RPMI7951 (cell line): Measurements from ENCODE around the gene LRP1B. TPM values are rescaled to one million over a fixed set of nuclear protein-coding genes. Genes with fewer than 3 reads are reported as not detected.

Source experiments
- DNase-seq: peaks from one replicate; pipeline ENCODE4 v3.0.0-alpha.2; 2012; ENCODE audit warnings: low read depth
- total RNA-seq: library from RNA; depleted of rRNA; stranded (reverse); fragments of >200 nt; shearing (Covaris generic); gene quantifications from 2 replicates; pipeline ENCODE4 v1.2.3, GENCODE V29; 2014

LRP1B gene
- total RNA-seq, 1 experiment from 2014 or later = not detected

DNA sequence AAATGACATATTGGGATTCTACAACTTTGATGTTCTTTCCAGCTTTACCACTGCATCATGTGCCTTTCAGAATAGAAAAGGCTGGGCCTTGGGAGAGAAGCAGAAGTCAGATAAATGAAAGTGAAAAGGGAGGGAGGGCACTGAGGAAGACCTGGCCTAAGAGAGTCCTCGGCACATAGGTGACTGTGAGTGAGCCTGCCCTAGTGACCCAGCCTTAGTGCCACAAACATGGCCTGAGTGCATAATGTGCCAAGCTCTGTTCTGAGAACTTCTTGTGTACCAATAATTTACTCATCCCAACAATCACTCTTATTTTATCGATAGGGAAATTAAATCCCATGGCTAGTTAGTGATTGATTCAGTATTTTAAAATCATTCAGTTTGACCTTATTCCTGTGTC lies 436.6 kb downstream of the LRP1B start:
- DNase-seq = no peak

DNA sequence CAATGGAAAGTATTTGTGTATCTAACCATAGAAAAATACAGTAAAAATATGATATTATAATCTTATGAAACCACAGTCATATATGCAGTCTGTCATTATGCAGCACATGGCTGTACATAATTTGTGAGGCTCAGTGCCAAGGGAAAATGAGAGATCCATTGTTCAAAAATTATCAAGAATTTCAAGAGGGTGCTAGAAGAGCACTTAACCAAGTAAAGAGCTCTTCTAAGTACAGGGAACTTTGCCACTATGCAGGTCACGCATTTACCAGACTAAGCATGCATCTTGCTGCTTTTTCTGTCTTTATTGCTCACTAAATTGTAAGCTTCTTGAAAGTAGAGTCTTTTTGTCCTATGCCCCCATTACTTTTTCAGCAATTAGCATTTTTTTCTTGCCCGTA lies 438.0 kb downstream of the LRP1B start:
- DNase-seq = no peak

DNA sequence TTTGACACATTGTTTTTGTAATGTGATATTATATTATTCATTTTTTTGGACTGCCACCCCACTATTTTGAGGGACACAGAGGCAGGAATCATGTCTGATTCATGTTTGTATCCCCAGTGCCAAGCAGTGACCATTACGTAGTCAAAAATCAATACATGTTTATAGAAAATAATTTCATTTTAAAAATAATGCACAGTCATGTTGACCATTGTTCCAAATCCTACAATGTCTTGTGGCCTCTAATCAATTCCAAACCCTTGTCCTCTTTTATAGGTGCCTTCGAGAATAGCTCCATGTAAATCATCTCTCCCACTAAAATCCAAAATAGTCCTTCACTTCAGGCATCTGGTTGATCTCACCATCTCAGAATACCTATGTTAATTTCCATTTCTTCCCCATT lies 454.7 kb downstream of the LRP1B start:
- DNase-seq = no peak

- DNase-seq = no peak
Observed at GRCh38 chr2:141666191-141666590, 464.6 kb downstream of the LRP1B start.

DNA sequence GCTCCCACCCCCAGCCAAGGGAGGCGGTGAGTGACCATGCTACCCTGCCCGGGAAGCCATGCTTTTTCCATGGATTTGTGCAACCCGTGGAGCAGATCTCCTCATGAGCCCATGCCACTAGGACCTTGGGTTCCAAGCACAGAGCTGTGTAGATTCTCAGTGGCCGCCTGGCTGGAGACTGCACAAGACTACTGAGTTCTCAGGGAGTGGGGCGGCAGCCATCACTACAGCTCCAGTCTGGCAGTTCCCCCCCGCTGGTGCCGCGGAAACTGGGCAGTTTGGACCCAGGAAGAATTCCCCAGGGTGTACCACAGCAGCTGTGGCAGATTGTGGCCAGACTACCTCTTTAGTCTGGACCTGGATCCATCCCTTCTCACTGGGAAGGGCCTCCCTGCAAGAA lies 470.6 kb downstream of the LRP1B start:
- no peak for DNase-seq

- DNase-seq = no peak
Observed at GRCh38 chr2:141654311-141654710, 476.5 kb downstream of the LRP1B start.

DNA sequence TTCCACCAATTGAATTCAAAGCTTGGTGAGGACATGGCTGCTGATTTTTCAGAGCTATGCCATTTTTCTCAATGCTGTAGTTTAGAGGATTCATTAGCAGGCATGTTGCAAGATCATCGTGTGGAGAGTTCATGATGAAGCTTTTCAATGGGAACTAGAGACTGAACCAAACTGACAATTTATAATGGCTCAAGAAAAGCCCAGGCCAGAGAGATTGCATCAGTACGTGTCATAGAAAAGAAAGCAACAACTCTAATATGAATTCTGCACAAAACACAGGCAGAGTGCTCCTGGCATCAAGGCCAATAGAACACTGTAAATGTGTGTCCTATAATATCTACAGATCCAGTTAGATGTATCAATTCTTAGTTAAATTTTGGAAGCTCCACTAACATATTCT lies 477.6 kb downstream of the LRP1B start:
- DNase-seq = no peak

DNA sequence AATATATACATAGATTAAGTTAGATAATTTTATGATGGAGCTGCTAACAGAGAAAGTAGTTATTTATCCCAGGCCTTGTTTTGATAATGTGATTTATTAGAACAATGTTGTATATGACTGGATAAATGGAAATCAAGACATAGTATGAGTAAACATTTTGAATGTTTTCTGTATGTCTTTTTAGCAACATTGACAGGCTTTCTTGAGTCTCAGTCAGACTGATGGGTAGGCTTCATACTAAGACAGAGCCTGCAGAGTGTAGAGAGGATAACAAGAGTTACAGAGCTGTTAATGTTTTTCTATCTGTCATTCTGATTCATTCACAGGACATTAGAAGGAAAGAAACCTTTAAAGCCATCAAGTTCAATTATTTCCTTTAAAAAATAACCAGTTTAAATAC lies 478.5 kb downstream of the LRP1B start:
- DNase-seq = no peak

DNA sequence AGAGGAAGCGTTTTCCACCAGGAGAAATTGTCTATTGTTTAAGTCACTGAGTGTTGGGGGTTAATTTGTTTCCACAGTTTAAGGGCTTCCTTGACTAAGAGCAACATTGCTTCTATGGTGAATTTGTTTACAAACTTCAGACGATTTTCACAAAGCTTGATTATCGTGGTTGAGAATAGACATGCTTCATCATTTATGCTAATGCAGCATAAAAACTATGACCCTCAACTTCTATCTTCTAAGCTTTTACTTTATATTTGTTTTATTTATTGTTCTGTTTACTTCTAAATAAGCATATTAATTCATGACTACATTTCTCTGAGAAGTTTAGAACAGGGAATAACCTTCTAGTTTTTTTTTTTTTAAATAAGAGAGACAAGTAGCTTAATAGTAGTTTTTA lies 483.5 kb downstream of the LRP1B start:
- no peak for DNase-seq

DNA sequence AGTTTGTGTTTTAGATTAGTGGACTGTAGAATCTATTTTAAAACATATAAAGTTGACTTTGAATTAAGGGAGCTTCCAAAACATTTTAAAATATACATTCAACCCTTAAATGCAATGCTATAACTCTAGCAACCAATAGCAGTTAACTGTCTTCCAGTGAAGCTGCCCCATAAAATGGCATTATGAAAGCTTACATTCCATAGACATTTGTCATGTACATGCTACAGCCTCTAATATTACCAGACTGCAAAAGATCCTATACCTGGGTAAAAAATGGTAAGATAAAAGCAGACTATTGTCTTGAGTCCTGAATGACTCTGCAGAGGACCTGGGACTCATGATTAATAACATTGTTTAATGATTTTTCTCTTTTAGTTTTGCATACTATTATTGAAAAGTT lies 489.4 kb downstream of the LRP1B start:
- no peak for DNase-seq

- no peak for DNase-seq
Observed at GRCh38 chr2:141639809-141640208, 491.0 kb downstream of the LRP1B start.

- DNase-seq = no peak
Observed at GRCh38 chr2:141633132-141633531, 497.7 kb downstream of the LRP1B start.

DNA sequence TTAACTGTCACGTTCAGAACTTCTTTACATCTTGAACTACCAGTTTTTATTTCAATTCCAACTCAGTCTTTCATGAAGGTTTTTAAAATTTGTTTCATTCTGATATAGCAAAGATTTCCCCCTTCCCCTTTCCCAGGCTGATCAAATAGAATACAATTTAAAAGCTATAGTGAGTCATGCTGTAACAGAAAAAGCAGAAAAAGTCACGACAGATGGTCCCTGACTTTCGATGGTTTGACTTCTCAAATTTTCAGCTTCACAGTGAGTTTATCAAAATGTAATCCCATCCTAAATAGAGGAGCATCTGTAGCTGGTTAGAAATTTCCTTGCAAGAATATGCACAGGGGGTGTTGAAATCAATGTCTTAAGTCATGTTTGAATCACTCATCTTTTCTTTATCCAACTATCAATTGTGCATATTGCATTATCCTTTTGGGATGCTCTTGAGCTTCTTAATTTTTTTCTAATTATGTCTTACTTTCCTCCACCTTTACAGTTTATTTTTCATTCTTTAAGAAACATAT lies 500.3 kb downstream of the LRP1B start:
- no peak for DNase-seq

GRCh38 chr2:141620372-141620771 lies 510.4 kb downstream of the LRP1B start:
- no peak for DNase-seq

GRCh38 chr2:141618457-141618856 lies 512.4 kb downstream of the LRP1B start:
- no peak for DNase-seq

GRCh38 chr2:141611981-141612380 lies 518.8 kb downstream of the LRP1B start:
- DNase-seq = no peak

DNA sequence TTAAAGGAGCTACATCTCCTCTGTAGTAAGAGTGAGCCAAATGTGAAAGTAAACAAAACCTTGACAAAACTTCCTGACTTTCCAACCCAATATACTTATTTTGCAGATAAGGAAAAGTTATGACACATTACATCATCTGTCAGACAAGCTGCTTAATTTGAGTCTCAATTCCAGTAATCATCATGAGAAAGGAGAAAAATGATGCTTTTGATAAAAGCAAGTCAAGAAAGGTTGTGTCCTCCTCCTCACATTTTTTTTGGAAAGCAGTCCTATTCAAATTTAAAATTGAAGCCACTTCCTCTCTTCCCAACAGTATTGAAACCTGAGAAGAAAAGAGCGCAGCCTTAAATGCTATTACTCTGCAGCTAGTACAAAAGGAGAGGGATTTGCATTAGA lies 519.6 kb downstream of the LRP1B start:
- no peak for DNase-seq

- DNase-seq = no peak
Observed at GRCh38 chr2:141610564-141611175, 520.1 kb downstream of the LRP1B start.

- no peak for DNase-seq
Observed at GRCh38 chr2:141605163-141605562, 525.7 kb downstream of the LRP1B start.

GRCh38 chr2:141601511-141602152 lies 529.2 kb downstream of the LRP1B start:
- no peak for DNase-seq

DNA sequence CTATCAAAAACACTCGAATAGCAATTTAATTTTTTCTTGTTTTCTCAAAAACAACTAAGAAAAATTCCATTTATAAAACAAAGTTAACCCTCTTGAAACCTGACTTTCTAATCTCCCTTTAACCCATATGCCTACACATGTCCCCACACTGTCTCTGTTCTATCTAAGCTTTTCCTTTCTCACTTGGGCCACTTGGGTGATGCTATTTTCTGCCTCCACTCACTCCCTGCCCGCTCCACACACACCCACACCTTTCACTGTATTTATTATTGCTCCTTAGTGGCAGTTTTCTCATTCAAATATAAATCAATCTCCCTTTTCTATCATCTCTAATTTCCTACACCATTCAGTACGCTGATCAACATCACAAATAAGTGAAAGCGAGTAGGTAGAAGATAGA lies 531.1 kb downstream of the LRP1B start:
- no peak for DNase-seq

- no peak for DNase-seq
Observed at GRCh38 chr2:141598982-141599381, 531.8 kb downstream of the LRP1B start.

GRCh38 chr2:141595316-141595920 lies 535.4 kb downstream of the LRP1B start:
- no peak for DNase-seq
